Activated CD8-positive, alpha-beta memory T cell treated with anti-CD3 and anti-CD28 coated beads for 36 hours (primary cell): ENCODE measurements around the gene CABLES1. TPM values are rescaled to one million over a fixed set of nuclear protein-coding genes. Genes with fewer than 3 reads are reported as not detected.

Experiments
- CTCF ChIA-PET: fragments of 350-600 bp; sonication (Branson Sonifier 250); formaldehyde crosslinking; loops from one replicate; lab custom pipeline; 2021; ENCODE audit warnings: antibody characterized with exemption; lab: Charles Lee
- POLR2A ChIA-PET: fragments of 350-600 bp; sonication (Branson Sonifier 250); formaldehyde crosslinking; loops from one replicate; lab custom pipeline; 2021; ENCODE audit warnings: antibody characterized with exemption; lab: Charles Lee
- total RNA-seq, 2 experiments: library from RNA; stranded (reverse); gene quantifications; one replicate each; pipeline ENCODE4 v1.2.3, GENCODE V29; 2021

The CABLES1 gene
- total RNA-seq, 2 experiments from 2014 or later: 5.3 to 6.0 TPM

DNA sequence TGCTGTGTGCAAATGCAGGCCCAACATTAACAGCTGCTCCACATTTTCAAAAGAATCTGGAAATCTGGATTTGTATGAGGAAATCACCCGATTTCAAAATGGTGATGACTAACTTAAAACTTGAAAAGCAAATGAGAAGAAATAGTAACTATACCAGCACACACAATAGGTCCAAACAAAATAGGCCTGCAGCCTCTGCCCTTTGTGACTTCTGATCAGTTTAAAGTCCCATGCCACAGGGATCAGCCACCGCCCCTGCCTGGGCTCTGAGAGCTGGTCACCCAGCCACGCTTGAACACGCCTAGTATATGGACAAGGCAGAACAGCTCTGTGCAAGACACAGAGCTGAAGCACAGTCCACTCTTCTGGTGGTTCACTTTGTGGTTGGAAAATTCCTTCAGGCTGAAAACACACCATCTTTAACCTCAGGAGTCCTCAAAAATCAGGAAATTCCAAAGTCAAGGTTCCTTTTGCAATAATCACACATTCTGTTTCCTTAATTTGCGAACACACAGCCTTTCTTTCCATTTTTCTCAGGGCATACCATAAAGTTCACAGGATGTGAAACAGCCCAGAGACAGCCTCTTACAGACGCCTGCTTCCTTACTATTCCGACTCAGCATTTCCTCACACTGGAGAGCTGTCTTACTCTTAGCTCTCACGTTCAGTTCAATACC, 167.7 kb downstream of the CABLES1 start:
- ChIA-PET POLR2A (interaction anchor here (0.7 kb wide), 1 partner anchor 130 kb away, joined by 3 read pairs; no protein-coding TSS in a partner anchor), CTCF (no interaction called here)

DNA sequence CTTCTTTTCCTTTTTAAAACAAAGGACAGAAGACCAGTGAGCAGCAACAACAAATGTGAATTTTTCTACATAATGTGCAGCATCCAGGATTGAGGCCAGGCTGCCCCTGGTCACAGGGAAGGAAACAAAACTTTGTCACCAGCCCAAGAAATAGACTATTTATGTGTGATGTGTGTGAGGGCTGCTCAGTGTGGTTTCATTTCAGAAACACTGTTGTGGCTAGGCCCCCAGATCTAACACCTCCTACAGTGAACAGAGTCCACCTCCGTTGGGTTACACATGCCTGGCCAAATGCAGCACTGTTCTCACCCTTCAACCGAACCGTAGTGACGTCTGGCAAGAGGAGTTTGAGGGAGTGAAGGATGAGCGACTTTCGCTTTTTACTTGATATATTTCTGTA, 171.5 kb downstream of the CABLES1 start:
- POLR2A ChIA-PET: no interaction called here
- CTCF ChIA-PET: no interaction called here

DNA sequence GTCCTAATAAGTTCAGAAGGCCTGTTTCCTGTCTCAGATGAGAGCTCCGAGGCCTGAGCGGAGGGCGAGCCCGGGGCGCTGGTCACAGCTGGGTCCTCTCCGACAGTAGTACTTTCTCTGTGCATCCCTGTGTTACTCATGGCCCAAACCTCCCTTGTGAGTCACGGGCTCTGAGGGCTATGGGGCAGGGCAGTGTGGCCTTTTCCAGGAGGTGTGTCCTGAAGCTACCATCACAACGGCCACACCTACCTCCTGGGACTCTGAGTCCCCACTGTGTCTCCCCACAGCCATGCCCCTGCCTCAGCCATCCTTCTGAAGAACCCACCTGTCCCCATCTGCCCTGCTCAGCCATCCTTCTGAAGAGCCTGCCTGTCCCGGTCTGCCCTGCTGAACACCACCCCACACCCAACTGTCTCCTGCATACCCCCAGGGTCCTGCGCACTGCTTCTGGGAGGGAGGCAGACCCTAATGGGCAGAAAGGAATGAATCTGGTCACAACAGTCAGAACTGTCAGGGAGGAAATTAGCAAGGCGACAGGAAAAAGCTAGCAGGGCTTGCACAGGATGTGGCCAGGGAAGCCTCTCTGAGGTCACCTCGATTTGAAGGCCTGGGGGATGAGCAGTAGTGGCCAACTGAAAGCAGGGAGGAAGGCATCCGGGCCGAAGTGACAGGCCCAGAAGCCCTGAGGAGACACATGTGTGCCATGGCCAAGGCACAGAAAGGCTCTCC, 172.4 kb downstream of the CABLES1 start:
- POLR2A ChIA-PET: no interaction called here
- CTCF ChIA-PET: no interaction called here

Other genes starting within 250 kb of the CABLES1 start
- gene RBBP8, start 202.2 kb upstream of the CABLES1 start, total RNA-seq: 10 to 100 TPM; 88.6 to 89.9 TPM